LNCaP clone FGC (cell line): ENCODE measurements around the gene ERAS.

Experiments used
- DNase-seq: peaks from one replicate; pipeline ENCODE4 v3.0.0-alpha.2; 2011; ENCODE audit warnings: low read depth
- H3K4me3 ChIP-seq: 2 replicates; pipeline ENCODE4 v1.5.1; 2011; ENCODE audit warnings: mild to moderate bottlenecking, low read depth, low read length, control low read depth
- CTCF ChIP-seq: IDR thresholded peaks from 2 replicates; pipeline ENCODE4 v1.5.1; 2012; ENCODE audit warnings: mild to moderate bottlenecking; ENCODE audit not compliant: control insufficient read depth, insufficient read depth; ENCODE audit errors: extremely low read depth

ERAS gene

GRCh38 chrX:48826135-48826875 lies at the start of gene ERAS:
ERAS (plus strand) TSS chrX:48826513; CDS start chrX:48829124, 2,611 bp downstream.
- TF ChIP-seq CTCF = no peak
- no peak within 1 kb of the TSS for H3K4me3 ChIP-seq
- no peak for DNase-seq

GRCh38 chrX:48776818-48777439 lies 49.4 kb upstream of the ERAS start:
- no peak for TF ChIP-seq CTCF
- DNase-seq = no peak
- H3K4me3 ChIP-seq = no peak overlapping the region

GRCh38 chrX:48779399-48779798 lies 46.9 kb upstream of the ERAS start:
- TF ChIP-seq CTCF = no peak
- no peak overlapping the region for H3K4me3 ChIP-seq
- no peak for DNase-seq

- DNase-seq = no peak
- H3K4me3 ChIP-seq = no peak overlapping the region
- no peak for TF ChIP-seq CTCF
These were observed 44.6 kb upstream of the ERAS start for GRCh38 chrX:48781705-48782104.

- no peak overlapping the region for H3K4me3 ChIP-seq
- no peak for TF ChIP-seq CTCF
- no peak for DNase-seq
These were observed 44.1 kb upstream of the ERAS start for GRCh38 chrX:48782216-48782615.

- TF ChIP-seq CTCF = no peak
- H3K4me3 ChIP-seq = no peak overlapping the region
- no peak for DNase-seq
These were observed 43.5 kb upstream of the ERAS start for GRCh38 chrX:48782795-48783194.
